Femur (tissue), 1 donor: ENCODE measurements around the gene EXOSC2.

Experiments used
- DNase-seq: peaks from one replicate; pipeline ENCODE4 v3.0.0-alpha.2; 2017

EXOSC2 gene

GRCh38 chr9:130699047-130699446 lies 5.5 kb downstream of the EXOSC2 start:
- DNase-seq, result no peak

GRCh38 chr9:130701059-130702022 lies 7.8 kb downstream of the EXOSC2 start:
- DNase-seq, result peak; percentile 82

- DNase-seq, result no peak
Measured at GRCh38 chr9:130703501-130703900, 9.9 kb downstream of the EXOSC2 start.

- DNase-seq, result peak; percentile 71
Measured at GRCh38 chr9:130707225-130707976, 13.8 kb downstream of the EXOSC2 start.

GRCh38 chr9:130710822-130711352 lies 17.3 kb downstream of the EXOSC2 start:
- DNase-seq, result no peak

GRCh38 chr9:130711469-130711868 lies 17.9 kb downstream of the EXOSC2 start:
- DNase-seq, result no peak

- peak; percentile 99 for DNase-seq
Measured at GRCh38 chr9:130712564-130713285, 19.1 kb downstream of the EXOSC2 start.

GRCh38 chr9:130713286-130713960 lies 19.8 kb downstream of the EXOSC2 start:
- DNase-seq, result peak; percentile 50

- DNase-seq, result no peak
Measured at GRCh38 chr9:130714586-130715110, 21.1 kb downstream of the EXOSC2 start.

GRCh38 chr9:130715270-130715669 lies 21.7 kb downstream of the EXOSC2 start:
- DNase-seq, result no peak

- no peak for DNase-seq
Measured at GRCh38 chr9:130718562-130718961, 25.0 kb downstream of the EXOSC2 start.

- no peak for DNase-seq
Measured at GRCh38 chr9:130720762-130721161, 27.2 kb downstream of the EXOSC2 start.

- DNase-seq, result no peak
Measured at GRCh38 chr9:130728721-130729120, 35.1 kb downstream of the EXOSC2 start.

- DNase-seq, result no peak
Measured at GRCh38 chr9:130729145-130729544, 35.6 kb downstream of the EXOSC2 start.

GRCh38 chr9:130731355-130731754 lies 37.8 kb downstream of the EXOSC2 start:
- no peak for DNase-seq

- DNase-seq, result no peak
Measured at GRCh38 chr9:130732136-130732535, 38.6 kb downstream of the EXOSC2 start.

- no peak for DNase-seq
Measured at GRCh38 chr9:130732793-130733221, 39.2 kb downstream of the EXOSC2 start.

GRCh38 chr9:130735566-130735965 lies 42.0 kb downstream of the EXOSC2 start:
- no peak for DNase-seq

- no peak for DNase-seq
Measured at GRCh38 chr9:130736834-130737233, 43.3 kb downstream of the EXOSC2 start.

GRCh38 chr9:130738281-130738680 lies 44.7 kb downstream of the EXOSC2 start:
- DNase-seq, result no peak

- DNase-seq, result no peak
Measured at GRCh38 chr9:130739081-130739480, 45.5 kb downstream of the EXOSC2 start.
